CD4-positive, alpha-beta T cell treated with Interferon alpha-2 for 1 hour (primary cell): Measurements from ENCODE around the gene TFB2M.

Experiments used
- DNase-seq, 2 donors: peaks; one replicate each; pipeline ENCODE4 v3.0.0-alpha.2; 2020 to 2022

Gene TFB2M

GRCh38 chr1:246512230-246512629, 53.8 kb downstream of the TFB2M start:
- no peak for DNase-seq

GRCh38 chr1:246511203-246511602, 54.9 kb downstream of the TFB2M start:
- no peak for DNase-seq

- DNase-seq: no peak
These were observed 55.7 kb downstream of the TFB2M start for GRCh38 chr1:246510147-246511030.

- DNase-seq: no peak
These were observed 57.0 kb downstream of the TFB2M start for GRCh38 chr1:246508897-246509688.

DNA sequence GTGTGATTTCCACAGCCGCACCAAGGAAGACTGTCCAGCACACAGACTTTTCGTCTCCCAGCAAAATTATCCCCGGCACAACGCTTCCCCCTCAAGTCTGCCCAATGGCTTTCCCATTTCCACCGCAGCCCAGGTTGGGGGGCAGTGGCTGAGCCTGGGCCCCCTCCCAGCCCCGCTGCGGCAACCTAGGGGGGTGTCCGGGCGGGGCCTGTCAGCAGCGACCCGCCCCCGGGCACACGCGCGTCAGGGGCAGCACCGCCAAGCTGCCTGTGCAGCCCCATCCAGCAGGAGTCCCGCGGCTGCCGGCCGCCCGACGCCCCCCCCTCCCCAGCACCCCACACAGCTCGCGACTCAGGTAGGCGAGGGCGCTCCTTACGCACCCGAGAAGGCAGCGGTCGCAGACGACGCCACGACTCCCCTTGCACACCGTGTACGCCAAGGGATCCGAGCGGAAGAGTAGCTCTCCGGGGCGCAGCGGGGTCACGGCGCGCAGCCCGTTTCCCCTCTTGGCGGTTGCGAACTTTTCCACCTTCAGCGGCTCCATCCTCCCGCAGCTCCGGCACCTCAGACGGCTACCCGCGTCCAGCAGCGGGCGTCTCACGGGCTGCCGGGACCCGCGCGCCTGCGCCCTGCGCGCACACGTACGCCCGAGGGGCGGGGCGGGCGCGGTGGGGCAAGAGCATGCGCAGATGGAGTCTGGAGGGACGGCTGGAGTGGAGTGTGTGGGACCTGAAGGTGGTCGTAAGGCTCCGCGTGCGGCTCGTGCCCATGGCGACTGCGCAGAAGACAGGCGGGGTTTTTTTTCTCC, 59.2 kb downstream of the TFB2M start, which contains the start of gene SMYD3:
Gene SMYD3, minus strand, starts transcription at position 606 of the 808 bp plus-strand sequence.
- peak; percentile 79 to 83 for DNase-seq

DNA sequence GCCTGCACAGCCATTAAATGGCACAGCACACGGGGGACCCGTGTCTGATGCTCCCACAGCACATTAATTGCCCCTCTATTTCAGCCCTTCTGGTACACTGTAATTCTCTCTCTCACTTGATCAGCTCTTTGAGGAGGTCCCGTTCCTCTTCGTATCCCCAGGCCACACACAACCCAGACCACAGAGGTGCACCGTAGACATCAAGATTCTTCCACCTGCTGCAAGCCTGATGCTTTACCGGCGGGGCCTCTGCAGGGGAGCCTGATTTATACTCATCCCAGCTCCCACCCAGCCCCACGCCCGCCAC, 59.7 kb downstream of the TFB2M start:
- no peak for DNase-seq

DNA sequence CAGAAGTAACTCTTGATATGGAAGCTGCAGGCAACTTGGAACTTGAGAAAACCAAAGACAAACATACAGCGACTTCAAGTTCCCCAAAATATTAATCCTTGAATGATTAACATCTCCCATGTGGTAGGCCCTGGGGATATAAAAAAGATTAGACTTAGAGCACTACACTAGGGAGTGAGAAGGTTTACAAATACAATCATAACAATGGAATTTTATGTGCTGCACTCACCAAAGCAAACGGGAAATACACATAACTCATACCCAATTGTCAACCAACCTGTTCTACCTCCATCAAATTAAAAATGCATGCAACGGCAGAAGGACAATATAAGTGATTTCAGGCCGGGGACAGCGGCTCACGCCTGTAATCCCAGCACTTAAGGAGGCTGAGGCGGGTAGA, 62.7 kb downstream of the TFB2M start:
- DNase-seq: no peak

DNA sequence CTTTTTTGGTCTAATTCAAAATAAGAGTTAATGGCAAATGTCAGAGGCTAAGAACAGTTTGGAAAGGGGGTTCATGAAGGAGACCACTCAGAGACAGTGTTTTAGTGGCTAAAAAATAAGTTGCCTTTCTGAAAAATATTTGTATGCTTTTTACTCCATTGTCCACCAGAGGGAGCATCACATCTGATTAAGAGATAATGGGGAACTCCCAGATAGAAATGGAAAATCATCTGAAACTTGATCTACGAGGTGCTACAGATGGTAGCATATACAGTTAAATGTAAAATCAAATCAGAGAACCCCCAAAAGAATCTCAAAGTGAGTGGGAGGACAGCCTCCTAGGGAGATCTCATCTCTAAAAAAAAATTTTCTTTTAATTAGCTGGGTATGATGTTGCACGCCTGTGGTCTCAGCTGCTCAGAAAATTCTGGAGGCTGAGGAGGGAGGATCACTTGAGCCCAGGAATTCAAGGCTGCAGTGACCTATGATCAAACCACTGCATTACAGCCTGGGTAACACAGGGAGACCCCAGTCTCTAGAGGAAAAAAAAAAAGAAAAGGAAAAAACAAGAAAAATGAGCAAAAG, 68.6 kb downstream of the TFB2M start:
- peak in 1 of 2 donors; percentile 78 for DNase-seq

DNA sequence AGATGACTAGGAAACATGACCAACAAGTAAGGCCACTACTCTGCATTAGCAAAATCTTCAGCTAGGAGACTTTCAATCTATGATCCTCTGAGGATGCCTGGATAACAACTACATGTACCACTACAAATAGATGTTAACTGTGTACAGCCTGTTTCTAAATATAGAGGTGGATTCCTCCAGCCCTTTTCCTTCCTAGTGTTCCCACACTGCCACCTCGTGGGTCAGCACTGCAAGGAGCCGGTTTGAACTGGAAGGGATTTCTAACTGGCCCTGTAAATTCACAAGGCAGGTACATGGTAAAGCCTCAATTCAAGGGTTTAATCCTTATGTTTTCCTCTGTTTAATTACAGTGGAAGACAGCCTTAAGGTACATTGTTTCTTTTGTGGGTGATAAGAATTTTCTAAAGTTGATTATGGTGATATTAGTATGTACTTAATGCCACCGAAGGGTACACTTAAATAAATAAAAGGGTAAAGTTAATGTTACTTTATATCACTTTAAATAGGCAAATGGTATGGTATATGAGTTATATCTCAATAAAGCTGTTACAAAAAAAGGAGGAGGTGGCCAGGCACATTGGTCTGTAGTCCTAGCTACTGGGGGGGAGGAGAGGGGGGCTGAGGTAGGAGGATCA, 73.3 kb downstream of the TFB2M start:
- peak in 1 of 2 donors; percentile 29 for DNase-seq

GRCh38 chr1:246491551-246492053, 74.5 kb downstream of the TFB2M start:
- no peak for DNase-seq
